ENCODE data around the gene SH2B3. TPM values are rescaled to one million over a fixed set of nuclear protein-coding genes. Genes with fewer than 3 reads are reported as not detected.
A peak's percentile ranks its signal among the peaks of the same experiment; 100 is the strongest.
"Not testable (repeated sequence)": the region's sequence is repeated elsewhere in the genome, so short reads cannot be mapped to it uniquely, and the experiment has no call there.

The SH2B3 gene
- total and polyA plus RNA-seq, 2 donors (not counting 1 experiment from before 2014, with no cell fraction given), result 21.9 to 69.4 TPM

DNA sequence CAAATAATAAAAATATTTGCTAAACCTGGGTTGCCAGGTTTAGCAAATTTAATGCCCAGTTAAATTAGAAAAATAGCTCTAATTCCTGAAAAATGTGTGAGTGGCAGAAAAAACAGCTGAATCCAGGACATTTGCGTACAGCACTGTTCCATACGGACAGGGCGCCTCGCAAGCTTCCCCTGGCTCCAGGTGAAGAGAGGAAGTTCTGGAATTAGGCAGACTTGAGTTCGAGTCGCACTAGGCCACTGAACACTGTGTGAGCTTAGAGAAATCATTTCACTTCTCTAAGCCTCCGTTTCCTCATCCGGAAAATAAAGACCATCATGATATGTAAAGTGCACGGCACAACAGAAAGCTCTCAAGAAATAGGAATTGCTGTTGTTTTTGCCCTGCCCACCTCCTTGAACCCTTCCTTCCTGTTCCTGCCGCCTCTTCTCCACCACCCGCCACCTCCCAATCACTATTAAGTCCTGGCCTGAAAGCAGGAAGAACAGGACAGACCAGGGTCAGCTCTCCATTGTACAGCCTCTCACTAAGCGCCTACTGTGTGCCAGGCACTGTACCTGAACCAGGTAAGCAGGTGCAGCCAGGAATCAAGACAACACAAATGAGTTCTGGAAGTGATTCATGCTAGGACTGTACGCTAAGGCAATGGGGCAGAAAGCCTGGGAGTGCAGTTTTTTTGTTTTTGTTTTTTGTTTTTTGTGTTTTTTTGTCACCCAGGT is 36.1 kb upstream of the SH2B3 start:
- Histone ChIP-seq H3K4me1 (ENCODE audit: control insufficient read depth in 2 of 2, insufficient read depth in 2 of 2, low read length in 2 of 2) (peaks cover 20 to 25% of the 10 kb centered on the region in 2 donors), H2AFZ (ENCODE audit: insufficient read depth, low read depth, low read length, poor library complexity, severe bottlenecking) (peak overlapping the region; percentile 84), H3K9ac (ENCODE audit: low read length) (peak overlapping the region; percentile 86), H3K4me2 (replicated peaks; ENCODE audit: low read depth, low read length, poor library complexity, severe bottlenecking) (peak overlapping the region; percentile 94), H4K20me1 (ENCODE audit: control insufficient read depth, insufficient read depth, low read length, poor library complexity, severe bottlenecking) (no peaks in the 10 kb centered on the region), H3K9me3 (ENCODE audit: control extremely low read depth in 1 of 3, control insufficient read depth in 2 of 3, insufficient read depth in 1 of 3, low read length in 2 of 3) (no peaks in the 10 kb centered on the region), H3K27me3 (replicated peaks in 1 of 4; ENCODE audit: control extremely low read depth in 1 of 4, control insufficient read depth in 3 of 4, insufficient read depth in 4 of 4, low read length in 3 of 4) (no peaks in the 10 kb centered on the region), H3K27ac (ENCODE audit: low read length in 2 of 2) (peak overlapping the region; percentile 3 to 54), H3K36me3 (replicated peaks in 1 of 2; ENCODE audit: control extremely low read depth in 1 of 2, control insufficient read depth in 1 of 2, extremely low read depth in 1 of 2, insufficient read depth in 2 of 2, low read length in 1 of 2) (no peaks in the 10 kb centered on the region), H3K79me2 (ENCODE audit: control insufficient read depth, insufficient read depth, low read length) (peaks cover 5% of the 10 kb centered on the region), H3K4me3 (ENCODE audit: control extremely low read depth in 1 of 5, extremely low read depth in 1 of 5, insufficient read depth in 1 of 5, low read depth in 2 of 5, low read length in 4 of 5) (peak overlapping the region in 4 of 5 experiments; percentile 68 to 73 (median 70))
- no peak for ATAC-seq (ENCODE audit: low read depth)
- Mint-ChIP-seq H3K27me3 (no peaks in the 10 kb centered on the region), H3K4me1 (peaks cover 35% of the 10 kb centered on the region), H3K27ac (peak overlapping the region; percentile 32), H3K4me3 (peak overlapping the region; percentile 90), H3K9me3 (ENCODE audit: insufficient read depth) (no peaks in the 10 kb centered on the region)
- WGBS (ENCODE audit: insufficient coverage), result 75% methylated on average over 8 of the region's 13 CpGs
- intact Hi-C loops (cut with micrococcal nuclease), result loop anchor here (1.0 to 2.0 kb wide), 3 partner anchors 8 to 39 kb away; no protein-coding TSS in a partner anchor
- no peak for DNase-seq
- ChIA-PET POLR2A (interaction anchor here (0.7 kb wide), 1 partner anchor 27 kb away, joined by 3 read pairs; no protein-coding TSS in a partner anchor), CTCF (interaction anchor here (0.7 to 3.5 kb wide), 6 partner anchors 14 to 82 kb away, joined by 3 to 24 read pairs (median 4); no protein-coding TSS in a partner anchor)
- TF ChIP-seq, protein P1, sequence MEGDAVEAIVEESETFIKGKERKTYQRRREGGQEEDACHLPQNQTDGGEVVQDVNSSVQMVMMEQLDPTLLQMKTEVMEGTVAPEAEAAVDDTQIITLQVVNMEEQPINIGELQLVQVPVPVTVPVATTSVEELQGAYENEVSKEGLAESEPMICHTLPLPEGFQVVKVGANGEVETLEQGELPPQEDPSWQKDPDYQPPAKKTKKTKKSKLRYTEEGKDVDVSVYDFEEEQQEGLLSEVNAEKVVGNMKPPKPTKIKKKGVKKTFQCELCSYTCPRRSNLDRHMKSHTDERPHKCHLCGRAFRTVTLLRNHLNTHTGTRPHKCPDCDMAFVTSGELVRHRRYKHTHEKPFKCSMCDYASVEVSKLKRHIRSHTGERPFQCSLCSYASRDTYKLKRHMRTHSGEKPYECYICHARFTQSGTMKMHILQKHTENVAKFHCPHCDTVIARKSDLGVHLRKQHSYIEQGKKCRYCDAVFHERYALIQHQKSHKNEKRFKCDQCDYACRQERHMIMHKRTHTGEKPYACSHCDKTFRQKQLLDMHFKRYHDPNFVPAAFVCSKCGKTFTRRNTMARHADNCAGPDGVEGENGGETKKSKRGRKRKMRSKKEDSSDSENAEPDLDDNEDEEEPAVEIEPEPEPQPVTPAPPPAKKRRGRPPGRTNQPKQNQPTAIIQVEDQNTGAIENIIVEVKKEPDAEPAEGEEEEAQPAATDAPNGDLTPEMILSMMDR (IDR thresholded peaks at IDR 0.05), result no peak
- no peak for TF ChIP-seq EZH2 (IDR thresholded peaks at IDR 0.05; ENCODE audit: borderline replicate concordance, insufficient read depth, low read depth, low read length, poor library complexity, severe bottlenecking)

- H2AFZ ChIP-seq (ENCODE audit: insufficient read depth, low read depth, low read length, poor library complexity, severe bottlenecking); DNase-seq; H3K4me1 Mint-ChIP-seq; H3K27me3 ChIP-seq (replicated peaks in 1 of 4; ENCODE audit: control extremely low read depth in 1 of 4, control insufficient read depth in 3 of 4, insufficient read depth in 4 of 4, low read length in 3 of 4); H3K36me3 ChIP-seq (replicated peaks in 1 of 2; ENCODE audit: control extremely low read depth in 1 of 2, control insufficient read depth in 1 of 2, extremely low read depth in 1 of 2, insufficient read depth in 2 of 2, low read length in 1 of 2); intact Hi-C loops (cut with micrococcal nuclease); H3K27me3 Mint-ChIP-seq; H3K27ac ChIP-seq (ENCODE audit: low read length in 2 of 2); ATAC-seq (ENCODE audit: low read depth); H4K20me1 ChIP-seq (ENCODE audit: control insufficient read depth, insufficient read depth, low read length, poor library complexity, severe bottlenecking); H3K4me2 ChIP-seq (replicated peaks; ENCODE audit: low read depth, low read length, poor library complexity, severe bottlenecking); H3K9ac ChIP-seq (ENCODE audit: low read length); H3K4me3 Mint-ChIP-seq; POLR2A ChIA-PET; H3K79me2 ChIP-seq (ENCODE audit: control insufficient read depth, insufficient read depth, low read length); H3K27ac Mint-ChIP-seq; H3K9me3 Mint-ChIP-seq (ENCODE audit: insufficient read depth); H3K4me3 ChIP-seq (ENCODE audit: control extremely low read depth in 1 of 5, extremely low read depth in 1 of 5, insufficient read depth in 1 of 5, low read depth in 2 of 5, low read length in 4 of 5): not testable (repeated sequence)
- Histone ChIP-seq H3K9me3 (ENCODE audit: control extremely low read depth in 1 of 3, control insufficient read depth in 2 of 3, insufficient read depth in 1 of 3, low read length in 2 of 3) (peaks cover 0 to 12% (median 3%) of the 10 kb centered on the region in 3 donors), H3K4me1 (ENCODE audit: control insufficient read depth in 2 of 2, insufficient read depth in 2 of 2, low read length in 2 of 2) (peaks cover 8 to 13% of the 10 kb centered on the region in 2 donors)
- 100% methylated on average over 1 of the region's 1 CpG for WGBS (ENCODE audit: insufficient coverage)
- CTCF ChIA-PET, result interaction anchor here (0.6 kb wide), 1 partner anchor 291 kb away, joined by 3 read pairs; no protein-coding TSS in a partner anchor
Measured at GRCh38 chr12:111373231-111373630, 32.5 kb upstream of the SH2B3 start.
